ENCODE measurements around the gene PCDHGA9. TPM values are rescaled to one million over a fixed set of nuclear protein-coding genes. Genes with fewer than 3 reads are reported as not detected.
"Not testable (repeated sequence)": the region's sequence is repeated elsewhere in the genome, so short reads cannot be mapped to it uniquely, and the experiment has no call there.

Gene PCDHGA9
- total RNA-seq, 3 donors from 2014 or later = 7.8 to 16.7 (median 13.8) TPM

DNA sequence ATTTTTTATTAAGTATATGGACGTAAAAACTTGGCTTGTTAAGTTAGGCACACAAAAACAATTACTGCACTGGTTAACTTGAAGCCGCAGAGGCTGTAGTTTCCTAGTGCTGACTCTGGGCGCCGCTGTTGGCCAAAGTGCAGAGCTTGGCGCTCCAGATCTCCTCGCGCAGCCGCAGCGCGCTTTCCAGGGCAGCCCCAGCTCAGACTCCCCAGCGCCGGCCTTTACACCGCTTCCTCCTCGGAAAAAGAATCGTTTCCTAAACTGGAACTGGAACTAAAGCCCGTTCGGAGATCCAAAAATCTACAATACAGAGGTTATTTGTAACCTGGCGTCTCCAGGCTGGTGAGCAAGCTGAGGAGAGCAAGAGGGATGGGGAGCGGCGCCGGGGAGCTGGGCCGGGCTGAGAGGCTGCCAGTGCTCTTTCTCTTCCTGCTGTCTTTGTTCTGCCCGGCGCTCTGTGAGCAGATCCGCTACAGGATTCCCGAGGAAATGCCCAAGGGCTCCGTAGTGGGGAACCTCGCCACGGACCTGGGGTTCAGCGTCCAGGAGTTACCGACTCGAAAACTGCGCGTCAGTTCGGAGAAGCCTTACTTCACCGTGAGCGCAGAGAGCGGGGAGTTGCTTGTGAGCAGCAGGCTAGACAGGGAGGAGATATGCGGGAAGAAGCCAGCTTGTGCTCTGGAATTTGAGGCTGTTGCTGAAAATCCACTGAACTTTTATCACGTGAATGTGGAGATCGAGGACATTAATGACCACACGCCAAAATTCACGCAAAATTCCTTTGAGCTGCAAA lies 4.6 kb upstream of the PCDHGA9 start, which contains the start of gene PCDHGB5:
Gene PCDHGB5 (plus strand): TSS at position 192 of the 796 bp plus-strand sequence. CDS start 181 bp downstream, at position 373.
- H3K27ac ChIP-seq; intact Hi-C loops (cut with DNase I; ENCODE audit: low total_unique reads); H3K27me3 ChIP-seq; H3K36me3 ChIP-seq; DNase-seq (ENCODE audit: low spot score in 2 of 2); H3K4me1 ChIP-seq: not testable (repeated sequence)
- peaks cover 79 to 96% of the 10 kb centered on the region in 2 donors for H3K9me3 ChIP-seq
- TF ChIP-seq, protein P1, sequence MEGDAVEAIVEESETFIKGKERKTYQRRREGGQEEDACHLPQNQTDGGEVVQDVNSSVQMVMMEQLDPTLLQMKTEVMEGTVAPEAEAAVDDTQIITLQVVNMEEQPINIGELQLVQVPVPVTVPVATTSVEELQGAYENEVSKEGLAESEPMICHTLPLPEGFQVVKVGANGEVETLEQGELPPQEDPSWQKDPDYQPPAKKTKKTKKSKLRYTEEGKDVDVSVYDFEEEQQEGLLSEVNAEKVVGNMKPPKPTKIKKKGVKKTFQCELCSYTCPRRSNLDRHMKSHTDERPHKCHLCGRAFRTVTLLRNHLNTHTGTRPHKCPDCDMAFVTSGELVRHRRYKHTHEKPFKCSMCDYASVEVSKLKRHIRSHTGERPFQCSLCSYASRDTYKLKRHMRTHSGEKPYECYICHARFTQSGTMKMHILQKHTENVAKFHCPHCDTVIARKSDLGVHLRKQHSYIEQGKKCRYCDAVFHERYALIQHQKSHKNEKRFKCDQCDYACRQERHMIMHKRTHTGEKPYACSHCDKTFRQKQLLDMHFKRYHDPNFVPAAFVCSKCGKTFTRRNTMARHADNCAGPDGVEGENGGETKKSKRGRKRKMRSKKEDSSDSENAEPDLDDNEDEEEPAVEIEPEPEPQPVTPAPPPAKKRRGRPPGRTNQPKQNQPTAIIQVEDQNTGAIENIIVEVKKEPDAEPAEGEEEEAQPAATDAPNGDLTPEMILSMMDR (IDR thresholded peaks at IDR 0.05) = peak in 2 of 3 donors; percentile 38 to 40
- H3K4me3 ChIP-seq = peak within 1 kb of the TSS; percentile 1 to 45 (median 24)

DNA sequence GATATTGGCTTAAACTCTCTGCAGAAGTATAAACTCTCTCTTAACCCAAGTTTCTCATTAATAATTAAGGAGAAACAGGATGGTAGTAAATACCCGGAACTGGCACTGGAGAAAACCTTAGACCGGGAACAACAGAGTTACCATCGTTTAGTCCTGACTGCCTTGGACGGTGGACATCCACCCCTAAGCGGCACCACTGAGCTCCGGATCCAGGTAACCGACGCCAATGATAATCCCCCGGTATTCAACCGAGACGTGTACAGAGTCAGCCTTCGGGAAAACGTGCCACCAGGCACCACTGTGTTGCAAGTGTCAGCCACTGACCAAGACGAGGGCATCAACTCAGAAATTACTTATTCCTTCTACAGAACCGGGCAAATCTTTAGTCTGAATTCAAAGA lies 4.0 kb upstream of the PCDHGA9 start:
- peaks cover 79 to 96% of the 10 kb centered on the region in 2 donors for H3K9me3 ChIP-seq
- intact Hi-C loops (cut with DNase I; ENCODE audit: low total_unique reads) = no loop called here
- no peaks in the 10 kb centered on the region for H3K27me3 ChIP-seq
- no peak for DNase-seq (ENCODE audit: low spot score in 2 of 2)
- TF ChIP-seq POLR2AphosphoS5 (IDR thresholded peaks at IDR 0.05) (no peak), POLR2A (IDR thresholded peaks at IDR 0.05) (no peak)
- TF ChIP-seq, protein P1 (IDR thresholded peaks at IDR 0.05) = no peak
- peak overlapping the region in 1 of 3 donors; percentile 10 for H3K4me3 ChIP-seq
- no peak overlapping the region for H3K27ac ChIP-seq
- H3K36me3 ChIP-seq = no peaks in the 10 kb centered on the region
- no peaks in the 10 kb centered on the region for H3K4me1 ChIP-seq

DNA sequence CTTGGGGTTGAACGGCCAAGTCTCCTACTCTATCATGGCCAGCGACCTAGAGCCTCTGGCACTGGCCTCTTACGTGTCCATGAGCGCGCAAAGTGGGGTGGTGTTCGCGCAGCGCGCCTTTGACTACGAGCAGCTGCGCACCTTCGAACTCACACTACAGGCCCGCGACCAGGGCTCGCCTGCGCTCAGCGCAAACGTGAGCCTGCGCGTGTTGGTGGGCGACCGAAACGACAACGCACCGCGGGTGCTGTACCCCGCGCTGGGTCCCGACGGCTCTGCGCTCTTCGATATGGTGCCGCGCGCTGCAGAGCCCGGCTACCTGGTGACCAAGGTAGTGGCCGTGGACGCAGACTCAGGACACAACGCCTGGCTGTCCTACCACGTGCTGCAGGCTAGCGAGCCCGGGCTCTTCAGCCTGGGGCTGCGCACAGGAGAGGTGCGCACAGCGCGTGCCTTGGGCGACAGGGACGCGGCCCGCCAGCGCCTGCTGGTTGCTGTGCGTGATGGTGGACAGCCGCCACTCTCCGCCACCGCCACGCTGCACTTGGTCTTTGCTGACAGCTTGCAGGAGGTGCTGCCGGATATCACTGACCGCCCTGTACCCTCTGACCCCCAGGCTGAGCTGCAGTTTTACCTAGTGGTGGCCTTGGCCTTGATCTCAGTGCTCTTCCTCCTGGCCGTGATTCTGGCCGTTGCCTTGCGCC lies 2.9 kb upstream of the PCDHGA9 start:
- DNase-seq (ENCODE audit: low spot score in 2 of 2) = no peak
- Histone ChIP-seq H3K4me3 (peak overlapping the region in 1 of 3 donors; percentile 35), H3K27me3 (no peaks in the 10 kb centered on the region), H3K4me1 (no peaks in the 10 kb centered on the region), H3K9me3 (peaks cover 79 to 96% of the 10 kb centered on the region in 2 donors), H3K27ac (no peak overlapping the region), H3K36me3 (no peaks in the 10 kb centered on the region)
- TF ChIP-seq POLR2A (IDR thresholded peaks at IDR 0.05) (no peak), POLR2AphosphoS5 (IDR thresholded peaks at IDR 0.05) (no peak)
- TF ChIP-seq, protein P1 (IDR thresholded peaks at IDR 0.05) = no peak
- intact Hi-C loops (cut with DNase I; ENCODE audit: low total_unique reads) = loop anchor here (5.0 kb wide), 1 partner anchor 128 kb away; no protein-coding TSS in a partner anchor

DNA sequence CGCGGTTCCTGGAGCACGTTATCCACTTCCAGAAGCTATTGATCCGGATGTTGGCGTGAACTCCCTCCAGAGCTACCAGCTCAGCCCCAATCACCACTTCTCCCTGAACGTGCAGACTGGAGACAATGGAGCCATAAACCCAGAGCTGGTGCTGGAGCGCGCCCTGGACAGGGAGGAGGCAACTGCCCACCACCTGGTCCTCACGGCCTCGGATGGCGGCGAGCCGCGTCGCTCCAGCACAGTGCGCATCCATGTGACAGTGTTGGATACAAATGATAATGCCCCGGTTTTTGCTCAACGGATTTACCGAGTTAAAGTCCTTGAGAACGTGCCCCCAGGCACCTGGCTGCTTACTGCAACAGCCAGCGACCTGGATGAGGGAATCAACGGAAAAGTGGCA lies 809 bp downstream of the PCDHGA9 start:
- no peak for DNase-seq (ENCODE audit: low spot score in 2 of 2)
- H3K4me3 ChIP-seq = peak overlapping the region; percentile 27 to 57 (median 35)
- H3K4me1 ChIP-seq = no peaks in the 10 kb centered on the region
- no peaks in the 10 kb centered on the region for H3K36me3 ChIP-seq
- H3K9me3 ChIP-seq = peaks cover 79 to 100% of the 10 kb centered on the region in 2 donors
- H3K27ac ChIP-seq = no peak overlapping the region
- intact Hi-C loops (cut with DNase I; ENCODE audit: low total_unique reads) = loop anchor here (5.0 kb wide), 1 partner anchor 124 kb away; no protein-coding TSS in a partner anchor
- H3K27me3 ChIP-seq = no peaks in the 10 kb centered on the region
- TF ChIP-seq POLR2AphosphoS5 (IDR thresholded peaks at IDR 0.05) (no peak), POLR2A (IDR thresholded peaks at IDR 0.05) (no peak)
- TF ChIP-seq, protein P1 (IDR thresholded peaks at IDR 0.05) = no peak

Measured in breast epithelium (tissue), 4 donors.